GM12875 (cell line): ENCODE data around the gene SRGN.

Experiments used
- H3K4me3 ChIP-seq: one replicate; pipeline ENCODE4 v1.5.1; 2011; ENCODE audit warnings: low read depth, low read length, control low read depth
- TF ChIP-seq, protein P1 (sequence below): IDR thresholded peaks from 2 replicates; pipeline ENCODE4 v1.5.1; 2011; ENCODE audit warnings: low read depth, mild to moderate bottlenecking, control low read depth, inconsistent platforms, low read length, moderate library complexity, borderline replicate concordance; ENCODE audit not compliant: insufficient read depth

SRGN gene

DNA sequence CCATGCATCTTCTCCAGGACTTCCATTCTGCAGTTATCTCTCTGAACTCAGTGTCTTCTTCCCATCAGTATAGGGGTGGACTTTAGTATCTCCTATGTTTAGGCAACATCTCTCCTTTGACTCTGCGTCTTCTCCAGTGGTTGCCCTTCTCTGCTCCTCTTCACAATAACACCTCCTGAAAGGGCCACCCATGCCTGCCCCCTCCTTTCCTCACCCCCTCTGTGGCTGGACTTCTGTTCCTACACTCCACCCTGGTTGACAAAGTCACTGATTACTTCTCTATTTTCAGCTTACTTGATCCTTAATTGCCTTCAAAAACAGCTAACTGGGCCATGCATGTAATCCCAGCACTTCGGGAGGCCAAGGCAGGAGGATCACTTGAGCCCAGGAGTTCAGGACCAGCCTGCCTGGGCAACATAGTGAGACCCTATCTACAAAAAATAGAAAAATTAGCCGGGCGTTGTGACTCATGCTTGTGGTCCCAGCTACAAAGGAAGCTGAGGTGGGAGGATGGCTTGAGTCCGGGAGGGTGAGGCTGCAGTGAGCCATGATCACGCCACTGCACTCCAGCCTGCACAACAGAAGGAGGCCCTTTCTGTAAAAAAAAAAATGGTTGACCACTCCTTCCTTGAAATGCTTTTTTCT is 13.7 kb downstream of the SRGN start:
- TF ChIP-seq, protein P1, sequence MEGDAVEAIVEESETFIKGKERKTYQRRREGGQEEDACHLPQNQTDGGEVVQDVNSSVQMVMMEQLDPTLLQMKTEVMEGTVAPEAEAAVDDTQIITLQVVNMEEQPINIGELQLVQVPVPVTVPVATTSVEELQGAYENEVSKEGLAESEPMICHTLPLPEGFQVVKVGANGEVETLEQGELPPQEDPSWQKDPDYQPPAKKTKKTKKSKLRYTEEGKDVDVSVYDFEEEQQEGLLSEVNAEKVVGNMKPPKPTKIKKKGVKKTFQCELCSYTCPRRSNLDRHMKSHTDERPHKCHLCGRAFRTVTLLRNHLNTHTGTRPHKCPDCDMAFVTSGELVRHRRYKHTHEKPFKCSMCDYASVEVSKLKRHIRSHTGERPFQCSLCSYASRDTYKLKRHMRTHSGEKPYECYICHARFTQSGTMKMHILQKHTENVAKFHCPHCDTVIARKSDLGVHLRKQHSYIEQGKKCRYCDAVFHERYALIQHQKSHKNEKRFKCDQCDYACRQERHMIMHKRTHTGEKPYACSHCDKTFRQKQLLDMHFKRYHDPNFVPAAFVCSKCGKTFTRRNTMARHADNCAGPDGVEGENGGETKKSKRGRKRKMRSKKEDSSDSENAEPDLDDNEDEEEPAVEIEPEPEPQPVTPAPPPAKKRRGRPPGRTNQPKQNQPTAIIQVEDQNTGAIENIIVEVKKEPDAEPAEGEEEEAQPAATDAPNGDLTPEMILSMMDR = no peak
- H3K4me3 ChIP-seq = no peak overlapping the region

- TF ChIP-seq, protein P1 = no peak
- no peak overlapping the region for H3K4me3 ChIP-seq
Measured at GRCh38 chr10:69102440-69102839, 14.5 kb downstream of the SRGN start.

GRCh38 chr10:69103784-69104183 is 15.9 kb downstream of the SRGN start:
- TF ChIP-seq, protein P1 = no peak

GRCh38 chr10:69104994-69105790 is 17.3 kb downstream of the SRGN start:
- TF ChIP-seq, protein P1 = no peak
- no peak overlapping the region for H3K4me3 ChIP-seq

More at GRCh38 chr10:69103784-69104183, 15.9 kb downstream of the SRGN start:
- no peak overlapping the region for H3K4me3 ChIP-seq

DNA sequence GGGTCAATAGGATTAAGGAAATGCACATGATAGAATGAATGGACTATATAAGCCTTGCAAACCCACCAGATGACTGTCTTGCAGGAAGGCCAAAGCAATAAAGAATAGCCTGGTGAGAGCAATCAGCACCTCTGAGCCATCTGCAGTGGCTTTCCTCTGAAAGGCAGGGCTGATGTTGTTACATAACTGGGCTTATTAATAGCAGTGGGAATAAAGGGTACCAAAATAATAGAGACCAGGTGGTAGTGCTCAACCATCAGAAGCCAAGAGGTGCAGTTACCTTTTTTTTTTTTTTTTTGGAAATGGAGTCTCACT is 19.2 kb downstream of the SRGN start:
- no peak overlapping the region for H3K4me3 ChIP-seq
- TF ChIP-seq, protein P1 = no peak

GRCh38 chr10:69107699-69108098 is 19.8 kb downstream of the SRGN start:
- TF ChIP-seq, protein P1 = no peak
- H3K4me3 ChIP-seq = no peak overlapping the region

DNA sequence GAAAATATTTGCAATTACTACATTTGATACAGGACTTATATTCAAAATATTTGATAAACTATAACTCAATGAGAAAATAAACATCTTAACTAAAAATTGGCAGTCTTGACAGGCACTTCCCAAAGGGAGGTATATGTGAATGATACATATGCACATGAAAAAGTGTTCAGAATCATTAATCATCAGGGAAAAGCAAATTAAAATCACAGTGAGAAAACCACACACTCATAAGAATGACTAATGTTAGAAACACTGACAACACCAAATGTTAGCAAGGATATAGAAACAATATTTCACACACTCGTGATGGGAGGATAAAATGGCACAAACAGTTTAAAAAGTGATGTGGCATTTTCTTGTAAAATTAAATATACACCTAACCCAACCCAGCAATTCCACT is 32.0 kb downstream of the SRGN start:
- TF ChIP-seq, protein P1 = no peak
- no peak overlapping the region for H3K4me3 ChIP-seq
